ENCODE data around the gene CYP11A1. TPM values are rescaled to one million over a fixed set of nuclear protein-coding genes. Genes with fewer than 3 reads are reported as not detected.
A peak's percentile ranks its signal among the peaks of the same experiment; 100 is the strongest.

The CYP11A1 gene
- total RNA-seq, 1 experiment from 2014 or later: 1.7 TPM

DNA sequence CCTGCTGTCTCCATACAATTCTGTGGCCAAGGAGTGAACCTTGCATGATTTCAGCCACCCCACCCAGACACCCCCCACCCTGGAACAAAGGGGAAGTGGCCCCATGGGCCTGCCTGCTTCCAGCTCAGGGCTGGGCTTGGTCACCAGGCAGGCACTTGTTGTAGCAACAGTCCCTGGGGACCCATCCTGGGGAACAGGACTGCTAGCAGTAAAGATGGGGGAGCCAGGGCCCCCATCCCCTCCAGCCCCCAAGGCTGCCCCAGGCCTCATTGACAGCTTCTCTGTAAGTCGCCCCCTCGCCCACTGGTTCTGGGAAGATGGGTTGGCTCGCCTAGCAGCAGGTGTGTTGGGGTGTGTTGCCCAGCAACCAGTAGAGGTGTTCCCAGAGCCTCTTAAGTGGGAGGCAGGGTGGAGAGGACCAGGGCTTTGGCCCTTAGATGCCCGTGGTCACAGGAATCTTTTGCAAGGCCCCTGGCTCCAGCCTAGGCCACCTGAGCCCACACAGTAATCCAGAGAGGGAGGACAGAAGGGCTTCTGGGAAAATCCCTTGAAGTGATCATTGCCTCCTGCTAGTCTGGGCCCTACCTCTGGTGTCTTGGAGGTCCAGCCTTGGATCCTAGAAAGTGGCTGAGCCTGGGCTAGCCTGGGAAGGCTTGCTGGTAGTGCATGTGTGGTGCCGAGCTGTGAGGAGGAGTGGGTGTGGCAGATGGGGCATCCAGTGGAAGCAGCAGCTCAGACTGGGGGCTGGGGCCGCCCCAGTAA is 48.9 kb downstream of the CYP11A1 start:
- H4K5ac ChIP-seq (ENCODE audit: insufficient read length, low read depth, low read length): no peak overlapping the region
- H3K9me3 ChIP-seq (ENCODE audit: control insufficient read depth, low read depth, low read length): no peaks in the 10 kb centered on the region
- Mint-ChIP-seq H3K4me1 (peaks cover 26 to 52% of the 10 kb centered on the region in 2 experiments), H3K27me3 (ENCODE audit: low read depth) (no peaks in the 10 kb centered on the region; the same call in none of the 2 replicates), H3K27ac (no peak overlapping the region), H3K36me3 (ENCODE audit: insufficient read depth in 1 of 3, low read depth in 3 of 3) (no peaks in the 10 kb centered on the region; a peak in 1 of 7 replicates), H3K4me3 (no peak overlapping the region), H3K9me3 (no peaks in the 10 kb centered on the region)
- no peak overlapping the region for H3T11ph ChIP-seq (ENCODE audit: low read length)
- no peak overlapping the region for H3K56ac ChIP-seq (ENCODE audit: insufficient read length, low read depth, low read length)
- no peak for DNase-seq
- no peak overlapping the region for H2BK15ac ChIP-seq (ENCODE audit: low read depth, low read length)
- no peak overlapping the region for H3K23ac ChIP-seq (ENCODE audit: insufficient read length, low read depth, low read length)
- H3K14ac ChIP-seq (ENCODE audit: insufficient read depth, low read length): no peak overlapping the region; the same call in 1 of the 2 replicates
- peak overlapping the region; percentile 6 for H2BK12ac ChIP-seq (ENCODE audit: insufficient read length, low read depth, low read length)
- H3K4ac ChIP-seq (ENCODE audit: low read depth, low read length): no peak overlapping the region
- no peak overlapping the region for H2AFZ ChIP-seq (ENCODE audit: low read length)
- H4K20me1 ChIP-seq (ENCODE audit: control insufficient read depth, insufficient read depth, insufficient read length): no peaks in the 10 kb centered on the region
- whole genome bisulfite sequencing (ENCODE audit: extremely low coverage, insufficient read length, low lambda C conversion rate): no CpG with 5 or more reads among the region's 6 CpGs
- no peak overlapping the region for H3K9ac ChIP-seq (ENCODE audit: extremely low read depth, insufficient read length, low read length)
- TF ChIP-seq, protein P1, sequence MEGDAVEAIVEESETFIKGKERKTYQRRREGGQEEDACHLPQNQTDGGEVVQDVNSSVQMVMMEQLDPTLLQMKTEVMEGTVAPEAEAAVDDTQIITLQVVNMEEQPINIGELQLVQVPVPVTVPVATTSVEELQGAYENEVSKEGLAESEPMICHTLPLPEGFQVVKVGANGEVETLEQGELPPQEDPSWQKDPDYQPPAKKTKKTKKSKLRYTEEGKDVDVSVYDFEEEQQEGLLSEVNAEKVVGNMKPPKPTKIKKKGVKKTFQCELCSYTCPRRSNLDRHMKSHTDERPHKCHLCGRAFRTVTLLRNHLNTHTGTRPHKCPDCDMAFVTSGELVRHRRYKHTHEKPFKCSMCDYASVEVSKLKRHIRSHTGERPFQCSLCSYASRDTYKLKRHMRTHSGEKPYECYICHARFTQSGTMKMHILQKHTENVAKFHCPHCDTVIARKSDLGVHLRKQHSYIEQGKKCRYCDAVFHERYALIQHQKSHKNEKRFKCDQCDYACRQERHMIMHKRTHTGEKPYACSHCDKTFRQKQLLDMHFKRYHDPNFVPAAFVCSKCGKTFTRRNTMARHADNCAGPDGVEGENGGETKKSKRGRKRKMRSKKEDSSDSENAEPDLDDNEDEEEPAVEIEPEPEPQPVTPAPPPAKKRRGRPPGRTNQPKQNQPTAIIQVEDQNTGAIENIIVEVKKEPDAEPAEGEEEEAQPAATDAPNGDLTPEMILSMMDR (conservative IDR thresholded peaks at IDR 0.05): no peak
- no peaks in the 10 kb centered on the region for H3K27me3 ChIP-seq (ENCODE audit: insufficient read depth, low read length)
- H4K8ac ChIP-seq (replicated peaks; ENCODE audit: insufficient read length, low read depth, low read length): no peak overlapping the region
- H3K4me2 ChIP-seq (ENCODE audit: insufficient read depth, insufficient read length, low read length): no peak overlapping the region
- no peak overlapping the region for H4K91ac ChIP-seq (ENCODE audit: insufficient read length, low read depth, low read length)
- H3K18ac ChIP-seq (ENCODE audit: insufficient read length, low read depth, low read length): peak overlapping the region; percentile 60
- no peak overlapping the region for H2BK120ac ChIP-seq (ENCODE audit: low read depth, low read length, poor library complexity, severe bottlenecking)
- no peaks in the 10 kb centered on the region for H3K79me1 ChIP-seq (ENCODE audit: insufficient read depth, low read depth, low read length, poor library complexity, severe bottlenecking)
- H3K79me2 ChIP-seq (ENCODE audit: insufficient read depth, low read length): no peaks in the 10 kb centered on the region
- H3K4me1 ChIP-seq (ENCODE audit: insufficient read depth, low read length): no peaks in the 10 kb centered on the region; the same call in 1 of the 2 replicates
- H3K23me2 ChIP-seq (ENCODE audit: insufficient read length, low read depth, low read length, poor library complexity, severe bottlenecking): no peaks in the 10 kb centered on the region
- H2BK20ac ChIP-seq (ENCODE audit: low read depth, low read length, poor library complexity, severe bottlenecking): no peak overlapping the region
- H3K27ac ChIP-seq (ENCODE audit: insufficient read length, low read depth, low read length): no peak overlapping the region
- no peak overlapping the region for H2BK5ac ChIP-seq (ENCODE audit: insufficient read length, low read length)
- H2AK5ac ChIP-seq (ENCODE audit: insufficient read length, low read length): no peak overlapping the region
